Osteocyte (in vitro differentiated cells): ENCODE data around the gene VSTM1. TPM values are rescaled to one million over a fixed set of nuclear protein-coding genes. Genes with fewer than 3 reads are reported as not detected.
"Not testable (repeated sequence)": the region's sequence is repeated elsewhere in the genome, so short reads cannot be mapped to it uniquely, and the experiment has no call there.

Source experiments
- DNase-seq: peaks from one replicate; pipeline ENCODE4 v3.0.0; 2021; ENCODE audit warnings: mixed read lengths; ENCODE audit not compliant: unreplicated experiment; ENCODE audit errors: extremely low spot score
- H3K27ac Mint-ChIP-seq: one replicate; pipeline ENCODE4 v1.8.0; 2021; ENCODE audit warnings: mild to moderate bottlenecking, mixed read lengths; ENCODE audit not compliant: unreplicated experiment
- H3K27me3 Mint-ChIP-seq: one replicate; pipeline ENCODE4 v1.8.0; 2021; ENCODE audit warnings: mixed read lengths; ENCODE audit not compliant: unreplicated experiment
- H3K36me3 Mint-ChIP-seq: one replicate; pipeline ENCODE4 v1.8.0; 2021; ENCODE audit warnings: mixed read lengths; ENCODE audit not compliant: unreplicated experiment
- H3K4me1 Mint-ChIP-seq: one replicate; pipeline ENCODE4 v1.8.0; 2021; ENCODE audit warnings: mixed read lengths; ENCODE audit not compliant: unreplicated experiment
- H3K4me3 Mint-ChIP-seq: one replicate; pipeline ENCODE4 v1.8.0; 2021; ENCODE audit warnings: mild to moderate bottlenecking, moderate library complexity, mixed read lengths; ENCODE audit not compliant: unreplicated experiment
- H3K9me3 Mint-ChIP-seq: one replicate; pipeline ENCODE4 v1.8.0; 2021; ENCODE audit warnings: mixed read lengths; ENCODE audit not compliant: unreplicated experiment
- total RNA-seq: library from RNA; stranded (reverse); gene quantifications from 2 replicates; pipeline ENCODE4 v1.2.1, GENCODE V29; 2021
- TF ChIP-seq, protein P1 (sequence below): fragments of 200-600 bp; sonication (generic); IDR thresholded peaks from 2 replicates; pipeline ENCODE4 v1.5.0; 2021; ENCODE audit warnings: antibody characterized with exemption, mild to moderate bottlenecking, moderate library complexity

The VSTM1 gene
- total RNA-seq, 1 donor from 2014 or later = not detected

- Mint-ChIP-seq H3K4me1 (peaks cover 9% of the 10 kb centered on the region), H3K4me3 (no peak overlapping the region), H3K27ac (no peak overlapping the region), H3K36me3 (peaks cover 20% of the 10 kb centered on the region), H3K27me3 (no peaks in the 10 kb centered on the region), H3K9me3 (no peaks in the 10 kb centered on the region)
- no peak for DNase-seq
- TF ChIP-seq, protein P1, sequence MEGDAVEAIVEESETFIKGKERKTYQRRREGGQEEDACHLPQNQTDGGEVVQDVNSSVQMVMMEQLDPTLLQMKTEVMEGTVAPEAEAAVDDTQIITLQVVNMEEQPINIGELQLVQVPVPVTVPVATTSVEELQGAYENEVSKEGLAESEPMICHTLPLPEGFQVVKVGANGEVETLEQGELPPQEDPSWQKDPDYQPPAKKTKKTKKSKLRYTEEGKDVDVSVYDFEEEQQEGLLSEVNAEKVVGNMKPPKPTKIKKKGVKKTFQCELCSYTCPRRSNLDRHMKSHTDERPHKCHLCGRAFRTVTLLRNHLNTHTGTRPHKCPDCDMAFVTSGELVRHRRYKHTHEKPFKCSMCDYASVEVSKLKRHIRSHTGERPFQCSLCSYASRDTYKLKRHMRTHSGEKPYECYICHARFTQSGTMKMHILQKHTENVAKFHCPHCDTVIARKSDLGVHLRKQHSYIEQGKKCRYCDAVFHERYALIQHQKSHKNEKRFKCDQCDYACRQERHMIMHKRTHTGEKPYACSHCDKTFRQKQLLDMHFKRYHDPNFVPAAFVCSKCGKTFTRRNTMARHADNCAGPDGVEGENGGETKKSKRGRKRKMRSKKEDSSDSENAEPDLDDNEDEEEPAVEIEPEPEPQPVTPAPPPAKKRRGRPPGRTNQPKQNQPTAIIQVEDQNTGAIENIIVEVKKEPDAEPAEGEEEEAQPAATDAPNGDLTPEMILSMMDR = no peak
These were observed 42.1 kb upstream of the VSTM1 start for GRCh38 chr19:54105796-54106195.

DNA sequence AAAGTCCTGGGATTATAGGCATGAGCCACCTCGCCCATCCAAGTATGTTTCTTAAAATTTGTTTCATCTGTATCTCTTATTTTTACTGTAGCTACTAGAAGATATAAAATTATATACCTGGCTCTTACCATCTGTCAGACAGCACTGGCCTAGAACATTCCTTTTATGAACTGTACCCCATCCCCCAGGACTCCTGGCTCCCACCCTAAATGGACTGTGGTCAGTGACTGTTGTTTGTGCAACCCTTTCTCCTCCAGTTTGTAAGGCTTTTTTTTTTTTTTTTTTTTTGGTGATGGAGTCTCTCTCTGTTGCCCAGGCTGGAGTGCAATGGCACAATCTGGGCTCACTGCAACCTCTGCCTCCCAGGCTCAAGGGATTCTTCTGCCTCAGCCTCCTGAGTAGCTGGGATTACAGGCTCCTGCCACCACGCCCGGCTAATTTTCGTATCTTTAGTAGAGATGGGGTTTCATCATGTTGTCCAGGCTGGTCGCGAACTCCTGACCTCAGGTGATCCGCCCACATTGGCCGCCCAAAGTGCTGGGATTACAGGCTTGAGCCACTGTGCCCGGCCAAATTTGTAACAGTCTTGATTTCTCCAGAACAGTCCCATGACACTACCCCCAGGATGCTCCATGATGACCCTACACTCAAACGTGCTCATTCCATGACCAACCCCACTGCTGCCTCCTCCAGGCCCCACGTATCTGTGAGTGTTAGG is 41.5 kb upstream of the VSTM1 start:
- no peaks in the 10 kb centered on the region for H3K27me3 Mint-ChIP-seq
- DNase-seq = no peak
- H3K9me3 Mint-ChIP-seq = no peaks in the 10 kb centered on the region
- H3K36me3 Mint-ChIP-seq = peaks cover 16% of the 10 kb centered on the region
- no peak overlapping the region for H3K4me3 Mint-ChIP-seq
- TF ChIP-seq, protein P1 = no peak
- peaks cover 9% of the 10 kb centered on the region for H3K4me1 Mint-ChIP-seq
- no peak overlapping the region for H3K27ac Mint-ChIP-seq

DNA sequence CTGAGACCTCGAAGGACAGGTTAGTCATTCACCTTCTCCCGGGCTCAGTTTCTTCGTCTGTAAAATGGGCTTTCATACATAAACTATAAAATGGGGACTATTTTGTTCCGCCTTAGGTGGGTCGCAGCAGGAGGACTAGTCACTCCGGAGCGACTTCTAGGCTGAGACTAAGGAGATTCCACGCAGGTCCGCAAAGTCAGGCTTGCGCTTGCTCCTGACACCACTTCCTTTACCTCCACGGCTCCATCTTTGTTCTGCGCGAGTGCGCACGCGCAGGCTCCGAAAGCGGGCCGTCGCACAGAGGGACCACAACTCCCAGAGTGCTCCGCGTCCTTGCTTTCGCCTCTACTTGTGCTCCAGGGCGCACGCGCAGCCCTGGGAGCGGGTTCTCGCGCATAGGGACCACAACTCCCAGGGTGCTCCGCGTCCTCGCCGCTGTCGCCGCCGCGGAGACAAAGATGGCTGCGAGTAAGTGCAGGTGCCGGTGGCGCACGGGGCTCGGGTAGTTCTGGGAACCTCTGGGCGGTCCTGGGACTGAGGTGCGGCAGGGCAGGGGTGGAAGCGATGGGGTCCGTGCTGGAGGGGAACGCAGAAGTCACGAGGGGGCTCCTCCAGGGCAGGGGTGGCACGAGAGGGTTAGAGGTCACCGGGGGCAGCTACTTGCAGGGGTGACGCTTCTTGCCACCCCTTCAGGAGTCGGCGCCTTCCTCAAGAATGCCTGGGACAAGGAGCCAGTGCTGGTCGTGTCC is 38.9 kb upstream of the VSTM1 start, which contains the start of gene NDUFA3:
NDUFA3 (plus strand) TSS at position 435 of the 749 bp plus-strand sequence; CDS start at position 459, 24 bp downstream.
- no peaks in the 10 kb centered on the region for H3K27me3 Mint-ChIP-seq
- peak within 1 kb of the TSS; percentile 99 for H3K4me3 Mint-ChIP-seq
- TF ChIP-seq, protein P1 = no peak
- H3K36me3 Mint-ChIP-seq = peaks cover 7% of the 10 kb centered on the region
- H3K9me3 Mint-ChIP-seq = no peaks in the 10 kb centered on the region
- peaks cover 9% of the 10 kb centered on the region for H3K4me1 Mint-ChIP-seq
- peak within 1 kb of the TSS; percentile 87 for H3K27ac Mint-ChIP-seq
- DNase-seq = peak; percentile 99

- H3K9me3 Mint-ChIP-seq = no peaks in the 10 kb centered on the region
- DNase-seq = no peak
- H3K27me3 Mint-ChIP-seq = no peaks in the 10 kb centered on the region
- H3K36me3 Mint-ChIP-seq = no peaks in the 10 kb centered on the region
- peak within 1 kb of the TSS; percentile 7 for H3K4me3 Mint-ChIP-seq
- TF ChIP-seq, protein P1 = no peak
- no peak within 1 kb of the TSS for H3K27ac Mint-ChIP-seq
- H3K4me1 Mint-ChIP-seq = peaks cover 18% of the 10 kb centered on the region
These were observed 36.9 kb upstream of the VSTM1 start, which contains the start of gene OSCAR for GRCh38 chr19:54100561-54100960. Gene OSCAR (minus strand): TSS chr19:54100803. CDS start chr19:54100792, 11 bp downstream.

- H3K4me1 Mint-ChIP-seq = peaks cover 18% of the 10 kb centered on the region
- H3K4me3 Mint-ChIP-seq, H3K27ac Mint-ChIP-seq, DNase-seq, H3K36me3 Mint-ChIP-seq, H3K9me3 Mint-ChIP-seq, H3K27me3 Mint-ChIP-seq: not testable (repeated sequence)
These were observed 36.2 kb upstream of the VSTM1 start for GRCh38 chr19:54099903-54100255.
